ENCODE measurements around the gene SLC16A10.
"Not testable (repeated sequence)": the region's sequence is repeated elsewhere in the genome, so short reads cannot be mapped to it uniquely, and the experiment has no call there.

SLC16A10 gene

GRCh38 chr6:111185954-111186353, 98.7 kb downstream of the SLC16A10 start:
- no peak for DNase-seq (ENCODE audit: low read depth in 2 of 2)

- no peak for DNase-seq (ENCODE audit: low read depth in 2 of 2)
Measured at GRCh38 chr6:111187874-111188273, 100.6 kb downstream of the SLC16A10 start.

- not testable (repeated sequence) for DNase-seq (ENCODE audit: low read depth in 2 of 2)
Measured at GRCh38 chr6:111189666-111190210, 102.4 kb downstream of the SLC16A10 start.

GRCh38 chr6:111190637-111191036, 103.3 kb downstream of the SLC16A10 start:
- DNase-seq (ENCODE audit: low read depth in 2 of 2) = no peak

- not testable (repeated sequence) for DNase-seq (ENCODE audit: low read depth in 2 of 2)
Measured at GRCh38 chr6:111191136-111191535, 103.8 kb downstream of the SLC16A10 start.

GRCh38 chr6:111192911-111193555, 105.7 kb downstream of the SLC16A10 start:
- DNase-seq (ENCODE audit: low read depth in 2 of 2) = no peak

GRCh38 chr6:111195656-111196055, 108.4 kb downstream of the SLC16A10 start:
- DNase-seq (ENCODE audit: low read depth in 2 of 2) = no peak

GRCh38 chr6:111198841-111199240, 111.5 kb downstream of the SLC16A10 start:
- no peak for DNase-seq (ENCODE audit: low read depth in 2 of 2)

GRCh38 chr6:111199935-111200334, 112.6 kb downstream of the SLC16A10 start:
- no peak for DNase-seq (ENCODE audit: low read depth in 2 of 2)

GRCh38 chr6:111200350-111201243, 113.3 kb downstream of the SLC16A10 start:
- no peak for DNase-seq (ENCODE audit: low read depth in 2 of 2)

- DNase-seq (ENCODE audit: low read depth in 2 of 2) = no peak
Measured at GRCh38 chr6:111201244-111201554, 113.9 kb downstream of the SLC16A10 start.

GRCh38 chr6:111201764-111202163, 114.5 kb downstream of the SLC16A10 start:
- DNase-seq (ENCODE audit: low read depth in 2 of 2) = no peak

- not testable (repeated sequence) for DNase-seq (ENCODE audit: low read depth in 2 of 2)
Measured at GRCh38 chr6:111203539-111203938, 116.2 kb downstream of the SLC16A10 start.

GRCh38 chr6:111204305-111204704, 117.0 kb downstream of the SLC16A10 start:
- DNase-seq (ENCODE audit: low read depth in 2 of 2) = no peak

- DNase-seq (ENCODE audit: low read depth in 2 of 2) = no peak
Measured at GRCh38 chr6:111204881-111205280, 117.6 kb downstream of the SLC16A10 start.

- DNase-seq (ENCODE audit: low read depth in 2 of 2) = no peak
Measured at GRCh38 chr6:111205502-111205901, 118.2 kb downstream of the SLC16A10 start.

- no peak for DNase-seq (ENCODE audit: low read depth in 2 of 2)
Measured at GRCh38 chr6:111207141-111207858, 120.0 kb downstream of the SLC16A10 start.

GRCh38 chr6:111208933-111209332, 121.6 kb downstream of the SLC16A10 start:
- no peak for DNase-seq (ENCODE audit: low read depth in 2 of 2)

GRCh38 chr6:111210194-111210728, 123.0 kb downstream of the SLC16A10 start:
- no peak for DNase-seq (ENCODE audit: low read depth in 2 of 2)

GRCh38 chr6:111211411-111212030, 124.2 kb downstream of the SLC16A10 start:
- DNase-seq (ENCODE audit: low read depth in 2 of 2) = no peak

GRCh38 chr6:111212625-111213024, 125.3 kb downstream of the SLC16A10 start:
- DNase-seq (ENCODE audit: low read depth in 2 of 2) = no peak

GRCh38 chr6:111215131-111215530, 127.8 kb downstream of the SLC16A10 start:
- DNase-seq (ENCODE audit: low read depth in 2 of 2) = no peak

Data from stimulated activated CD8-positive, alpha-beta memory T cell treated with anti-CD3 and anti-CD28 coated beads, Interleukin-15, amount 100 ng/mL, for 4 hours (primary cell).